ENCODE measurements around the gene RSRP1.
"Not testable (repeated sequence)": the region's sequence is repeated elsewhere in the genome, so short reads cannot be mapped to it uniquely, and the experiment has no call there.

The RSRP1 gene

DNA sequence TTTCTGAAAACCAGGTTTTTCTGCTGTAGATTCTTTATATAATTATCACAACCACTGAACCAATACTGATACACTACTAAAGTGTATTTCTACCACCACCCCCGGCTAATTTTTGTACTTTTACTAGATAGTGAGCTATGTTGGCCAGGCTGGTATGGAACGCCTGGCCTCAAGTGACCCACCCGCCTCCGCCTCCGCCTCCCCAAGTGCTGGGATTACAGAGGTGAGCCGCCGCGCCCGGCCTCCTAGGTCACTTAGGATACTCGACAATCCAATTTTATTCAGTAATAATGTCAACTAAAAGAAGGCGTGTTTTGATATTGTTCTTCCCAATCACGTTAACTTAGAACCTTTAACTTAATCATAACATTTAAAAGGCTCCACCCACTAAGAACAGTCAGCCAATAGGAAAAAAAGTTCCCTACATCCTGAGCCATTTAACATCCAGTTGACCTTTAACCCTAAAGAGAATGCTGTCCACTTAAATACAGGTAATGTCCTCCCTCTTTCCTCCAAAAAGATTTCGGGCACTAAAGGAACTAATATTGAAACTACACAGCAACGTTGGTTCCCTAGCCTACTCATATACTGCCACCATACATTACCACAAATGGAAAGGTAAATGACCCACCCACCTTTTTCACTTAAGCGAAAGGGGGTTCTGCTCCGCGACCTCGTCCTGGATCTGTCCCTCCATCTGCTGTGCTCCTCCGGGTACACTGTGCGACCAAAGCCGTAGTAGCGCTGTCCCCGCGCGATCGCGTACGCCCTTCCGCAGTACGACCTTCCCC is 1.2 kb downstream of the RSRP1 start:
- intact Hi-C loops (cut with DNase I; ENCODE audit: low total_unique reads) = no loop called here
- H3K4me3 ChIP-seq = peak overlapping the region; percentile 77 to 78
- peaks cover 0 to 43% (median 28%) of the 10 kb centered on the region in 4 donors for H3K4me1 ChIP-seq
- H3K9me3 ChIP-seq = no peaks in the 10 kb centered on the region
- TF ChIP-seq, protein P1, sequence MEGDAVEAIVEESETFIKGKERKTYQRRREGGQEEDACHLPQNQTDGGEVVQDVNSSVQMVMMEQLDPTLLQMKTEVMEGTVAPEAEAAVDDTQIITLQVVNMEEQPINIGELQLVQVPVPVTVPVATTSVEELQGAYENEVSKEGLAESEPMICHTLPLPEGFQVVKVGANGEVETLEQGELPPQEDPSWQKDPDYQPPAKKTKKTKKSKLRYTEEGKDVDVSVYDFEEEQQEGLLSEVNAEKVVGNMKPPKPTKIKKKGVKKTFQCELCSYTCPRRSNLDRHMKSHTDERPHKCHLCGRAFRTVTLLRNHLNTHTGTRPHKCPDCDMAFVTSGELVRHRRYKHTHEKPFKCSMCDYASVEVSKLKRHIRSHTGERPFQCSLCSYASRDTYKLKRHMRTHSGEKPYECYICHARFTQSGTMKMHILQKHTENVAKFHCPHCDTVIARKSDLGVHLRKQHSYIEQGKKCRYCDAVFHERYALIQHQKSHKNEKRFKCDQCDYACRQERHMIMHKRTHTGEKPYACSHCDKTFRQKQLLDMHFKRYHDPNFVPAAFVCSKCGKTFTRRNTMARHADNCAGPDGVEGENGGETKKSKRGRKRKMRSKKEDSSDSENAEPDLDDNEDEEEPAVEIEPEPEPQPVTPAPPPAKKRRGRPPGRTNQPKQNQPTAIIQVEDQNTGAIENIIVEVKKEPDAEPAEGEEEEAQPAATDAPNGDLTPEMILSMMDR (IDR thresholded peaks at IDR 0.05) = no peak
- no peaks in the 10 kb centered on the region for H3K27me3 ChIP-seq
- peaks cover 40 to 51% (median 41%) of the 10 kb centered on the region in 3 donors for H3K36me3 ChIP-seq
- DNase-seq = no peak
- peak overlapping the region; percentile 97 to 99 for H3K27ac ChIP-seq

DNA sequence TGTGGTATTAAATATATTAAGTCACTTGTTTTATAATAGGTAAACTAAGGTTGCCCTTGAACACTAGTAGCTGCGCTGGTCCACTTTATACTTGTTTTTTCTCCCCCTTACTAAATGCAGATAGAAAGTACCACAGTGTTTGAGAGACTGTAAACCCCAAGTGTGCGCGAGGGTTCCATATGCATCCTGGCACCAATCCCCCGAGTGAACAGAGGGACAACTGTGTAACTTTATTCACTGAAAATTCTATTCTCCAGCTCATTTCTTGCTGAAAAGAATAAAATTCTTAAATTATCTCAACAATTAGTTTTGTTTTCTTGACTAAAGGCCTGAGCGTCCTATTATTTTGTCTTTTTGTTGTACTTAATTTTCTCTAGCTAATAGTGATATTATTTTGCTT is 1.9 kb downstream of the RSRP1 start:
- Histone ChIP-seq H3K27ac (peak overlapping the region in 1 of 2 donors; percentile 97), H3K9me3 (no peaks in the 10 kb centered on the region), H3K4me1 (peaks cover 0 to 49% (median 34%) of the 10 kb centered on the region in 4 donors), H3K27me3 (no peaks in the 10 kb centered on the region), H3K4me3 (peak overlapping the region; percentile 77 to 78), H3K36me3 (peaks cover 40 to 56% (median 41%) of the 10 kb centered on the region in 3 donors)
- intact Hi-C loops (cut with DNase I; ENCODE audit: low total_unique reads) = no loop called here
- DNase-seq = no peak
- TF ChIP-seq, protein P1 (IDR thresholded peaks at IDR 0.05) = no peak

- TF ChIP-seq, protein P1 (IDR thresholded peaks at IDR 0.05) = no peak
- Histone ChIP-seq H3K9me3 (no peaks in the 10 kb centered on the region), H3K27me3 (no peaks in the 10 kb centered on the region), H3K36me3 (peaks cover 40 to 56% (median 41%) of the 10 kb centered on the region in 3 donors), H3K4me3 (no peak overlapping the region), H3K4me1 (peaks cover 0 to 58% (median 43%) of the 10 kb centered on the region in 4 donors), H3K27ac (no peak overlapping the region)
- no peak for DNase-seq
- intact Hi-C loops (cut with DNase I; ENCODE audit: low total_unique reads) = no loop called here
Observed at GRCh38 chr1:25243907-25244306, 3.3 kb downstream of the RSRP1 start.

GRCh38 chr1:25239681-25240541 is 7.3 kb downstream of the RSRP1 start:
- TF ChIP-seq, protein P1 (IDR thresholded peaks at IDR 0.05) = peak; percentile 53 to 66
- H3K36me3 ChIP-seq = peaks cover 37 to 44% (median 39%) of the 10 kb centered on the region in 3 donors
- intact Hi-C loops (cut with DNase I; ENCODE audit: low total_unique reads) = loop anchor here (5.0 to 10.0 kb wide), 2 partner anchors 97 to 565 kb away; partner anchors contain the start of genes SELENON and TMEM50A
- H3K4me3 ChIP-seq = peak overlapping the region; percentile 48 to 54
- H3K4me1 ChIP-seq = peaks cover 0 to 64% (median 38%) of the 10 kb centered on the region in 4 donors
- H3K9me3 ChIP-seq = no peaks in the 10 kb centered on the region
- H3K27me3 ChIP-seq = no peaks in the 10 kb centered on the region
- peak; percentile 93 to 97 for DNase-seq
- H3K27ac ChIP-seq = peak overlapping the region; percentile 84 to 85

DNA sequence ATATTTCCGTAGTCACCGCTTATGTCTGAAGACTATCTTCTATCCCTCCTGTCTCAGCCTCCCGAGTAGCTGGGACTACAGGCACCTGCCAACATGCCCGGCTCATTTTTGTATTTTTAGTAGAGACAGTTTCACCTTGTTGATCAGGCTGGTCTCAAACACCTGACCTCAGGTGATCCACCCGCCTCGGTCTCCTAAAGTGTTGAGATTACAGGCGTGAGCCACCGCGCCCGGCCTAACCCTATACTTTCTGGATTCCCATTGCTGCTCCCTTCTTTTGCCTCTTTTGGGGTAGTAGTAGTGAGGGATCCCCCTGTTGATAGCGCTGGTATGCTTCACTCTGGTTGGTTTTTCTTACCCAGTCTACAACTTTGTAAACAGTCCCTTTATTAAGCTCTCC is 9.2 kb downstream of the RSRP1 start:
- Histone ChIP-seq H3K27ac (peak overlapping the region in 1 of 2 donors; percentile 85), H3K36me3 (peaks cover 19 to 25% (median 20%) of the 10 kb centered on the region in 3 donors), H3K4me1 (peaks cover 0 to 66% (median 35%) of the 10 kb centered on the region in 4 donors), H3K9me3 (no peaks in the 10 kb centered on the region), H3K27me3 (no peaks in the 10 kb centered on the region), H3K4me3 (no peak overlapping the region)
- TF ChIP-seq, protein P1 (IDR thresholded peaks at IDR 0.05) = no peak
- intact Hi-C loops (cut with DNase I; ENCODE audit: low total_unique reads) = loop anchor here (5.0 to 10.0 kb wide), 2 partner anchors 99 to 567 kb away; partner anchors contain the start of genes SELENON and TMEM50A
- DNase-seq = no peak

- not testable (repeated sequence) for DNase-seq, H3K9me3 ChIP-seq, H3K27ac ChIP-seq, H3K36me3 ChIP-seq, H3K27me3 ChIP-seq, H3K4me3 ChIP-seq
- intact Hi-C loops (cut with DNase I; ENCODE audit: low total_unique reads) = loop anchor here (5.0 to 10.0 kb wide), 2 partner anchors 101 to 569 kb away; partner anchors contain the start of genes SELENON and TMEM50A
- H3K4me1 ChIP-seq = peaks cover 0 to 67% (median 40%) of the 10 kb centered on the region in 4 donors
Observed at GRCh38 chr1:25236261-25236660, 11.0 kb downstream of the RSRP1 start.

DNA sequence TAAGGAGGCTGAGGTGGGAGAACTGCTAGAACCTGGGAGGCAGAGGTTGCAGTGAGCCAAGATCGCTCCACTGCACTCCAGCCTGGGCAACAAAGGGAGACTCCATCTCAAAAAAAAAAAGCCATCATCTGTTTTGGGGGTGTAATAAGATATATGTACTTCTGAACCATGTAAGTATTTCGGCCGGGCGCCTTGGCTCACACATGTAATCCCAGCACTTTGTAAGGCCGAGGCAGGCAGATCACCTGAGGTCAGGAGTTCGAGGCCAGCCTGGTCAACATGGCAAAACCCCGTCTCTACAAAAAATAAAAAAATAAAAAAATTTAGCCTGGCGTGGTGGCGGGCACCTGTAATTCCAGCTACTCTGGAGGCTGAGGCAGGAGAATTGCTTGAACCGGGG is 11.8 kb downstream of the RSRP1 start:
- intact Hi-C loops (cut with DNase I; ENCODE audit: low total_unique reads) = loop anchor here (5.0 to 10.0 kb wide), 2 partner anchors 102 to 569 kb away; partner anchors contain the start of genes SELENON and TMEM50A
- peaks cover 0 to 67% (median 39%) of the 10 kb centered on the region in 4 donors for H3K4me1 ChIP-seq
- not testable (repeated sequence) for DNase-seq

More for the DNA sequence above, 11.8 kb downstream of the RSRP1 start:
- H3K9me3 ChIP-seq, H3K27me3 ChIP-seq, H3K4me3 ChIP-seq, H3K27ac ChIP-seq, H3K36me3 ChIP-seq: not testable (repeated sequence)

All from tibial artery (tissue), 4 donors.